ENCODE results near the gene GIGYF2. TPM values are rescaled to one million over a fixed set of nuclear protein-coding genes. Genes with fewer than 3 reads are reported as not detected.

The GIGYF2 gene
- total RNA-seq, 2 experiments from 2014 or later, result 57.2 to 63.8 TPM

GRCh38 chr2:232870018-232870765 is 173.1 kb downstream of the GIGYF2 start, which contains the start of gene SNORC:
Gene SNORC, plus strand, starts transcription at chr2:232870264. Its CDS starts 78 bp downstream, at chr2:232870342.
- DNase-seq (peak; percentile 36), ATAC-seq (no peak)
- H3K27me3 Mint-ChIP-seq, result peaks cover 2% of the 10 kb centered on the region
- H3K9me3 Mint-ChIP-seq (ENCODE audit: low read depth), result no peaks in the 10 kb centered on the region
- H3K27ac Mint-ChIP-seq, result no peak within 1 kb of the TSS
- no peaks in the 10 kb centered on the region for H3K4me1 Mint-ChIP-seq
- CTCF ChIA-PET, result interaction anchor here (1.0 kb wide), 2 partner anchors 28 to 184 kb away, joined by 3 read pairs; no protein-coding TSS in a partner anchor
- no peaks in the 10 kb centered on the region for H3K36me3 Mint-ChIP-seq
- H3K4me3 Mint-ChIP-seq, result no peak within 1 kb of the TSS

GRCh38 chr2:232870766-232871371 is 173.7 kb downstream of the GIGYF2 start:
- Mint-ChIP-seq H3K27me3 (peaks cover 8% of the 10 kb centered on the region), H3K27ac (no peak overlapping the region), H3K9me3 (ENCODE audit: low read depth) (no peaks in the 10 kb centered on the region), H3K4me3 (no peak overlapping the region), H3K36me3 (no peaks in the 10 kb centered on the region), H3K4me1 (peaks cover 3% of the 10 kb centered on the region)
- DNase-seq, result peak; percentile 31
- CTCF ChIA-PET, result no interaction called here
- ATAC-seq, result no peak

GRCh38 chr2:232871418-232871834 is 174.3 kb downstream of the GIGYF2 start:
- DNase-seq (peak; percentile 30), ATAC-seq (no peak)

GRCh38 chr2:232871835-232872736 is 175.0 kb downstream of the GIGYF2 start:
- DNase-seq (no peak), ATAC-seq (no peak)
- Mint-ChIP-seq H3K27ac (no peak overlapping the region), H3K4me3 (no peak overlapping the region), H3K27me3 (peaks cover 8% of the 10 kb centered on the region), H3K36me3 (no peaks in the 10 kb centered on the region), H3K9me3 (ENCODE audit: low read depth) (no peaks in the 10 kb centered on the region), H3K4me1 (peaks cover 3% of the 10 kb centered on the region)
- CTCF ChIA-PET, result no interaction called here

More at GRCh38 chr2:232871418-232871834, 174.3 kb downstream of the GIGYF2 start:
- H3K36me3 Mint-ChIP-seq, result no peaks in the 10 kb centered on the region
- peaks cover 3% of the 10 kb centered on the region for H3K4me1 Mint-ChIP-seq
- CTCF ChIA-PET, result no interaction called here
- H3K4me3 Mint-ChIP-seq, result no peak overlapping the region
- H3K9me3 Mint-ChIP-seq (ENCODE audit: low read depth), result no peaks in the 10 kb centered on the region
- peaks cover 8% of the 10 kb centered on the region for H3K27me3 Mint-ChIP-seq
- no peak overlapping the region for H3K27ac Mint-ChIP-seq

- CTCF ChIA-PET, result no interaction called here
Measured at GRCh38 chr2:232872826-232873225, 175.7 kb downstream of the GIGYF2 start.

GRCh38 chr2:232873292-232873908 is 176.3 kb downstream of the GIGYF2 start:
- DNase-seq (no peak), ATAC-seq (no peak)
- H3K27me3 Mint-ChIP-seq, result peaks cover 14% of the 10 kb centered on the region
- no peaks in the 10 kb centered on the region for H3K36me3 Mint-ChIP-seq
- CTCF ChIA-PET, result no interaction called here
- peaks cover 3% of the 10 kb centered on the region for H3K4me1 Mint-ChIP-seq
- H3K9me3 Mint-ChIP-seq (ENCODE audit: low read depth), result no peaks in the 10 kb centered on the region
- H3K27ac Mint-ChIP-seq, result no peak overlapping the region
- H3K4me3 Mint-ChIP-seq, result no peak overlapping the region

More at GRCh38 chr2:232872826-232873225, 175.7 kb downstream of the GIGYF2 start:
- ATAC-seq (no peak), DNase-seq (no peak)
- peaks cover 12% of the 10 kb centered on the region for H3K27me3 Mint-ChIP-seq
- H3K36me3 Mint-ChIP-seq, result no peaks in the 10 kb centered on the region
- H3K9me3 Mint-ChIP-seq (ENCODE audit: low read depth), result no peaks in the 10 kb centered on the region
- no peak overlapping the region for H3K27ac Mint-ChIP-seq
- H3K4me3 Mint-ChIP-seq, result no peak overlapping the region
- H3K4me1 Mint-ChIP-seq, result peaks cover 3% of the 10 kb centered on the region

GRCh38 chr2:232873909-232874641 is 176.9 kb downstream of the GIGYF2 start:
- Mint-ChIP-seq H3K4me3 (no peak overlapping the region), H3K27me3 (peaks cover 14% of the 10 kb centered on the region), H3K4me1 (peaks cover 3% of the 10 kb centered on the region), H3K36me3 (no peaks in the 10 kb centered on the region), H3K9me3 (ENCODE audit: low read depth) (no peaks in the 10 kb centered on the region), H3K27ac (no peak overlapping the region)
- ATAC-seq (no peak), DNase-seq (no peak)
- CTCF ChIA-PET, result no interaction called here

GRCh38 chr2:232874677-232875223 is 177.6 kb downstream of the GIGYF2 start:
- peaks cover 3% of the 10 kb centered on the region for H3K4me1 Mint-ChIP-seq
- no peak overlapping the region for H3K27ac Mint-ChIP-seq
- DNase-seq, result no peak
- H3K9me3 Mint-ChIP-seq (ENCODE audit: low read depth), result no peaks in the 10 kb centered on the region
- H3K36me3 Mint-ChIP-seq, result no peaks in the 10 kb centered on the region
- peaks cover 14% of the 10 kb centered on the region for H3K27me3 Mint-ChIP-seq
- no peak overlapping the region for H3K4me3 Mint-ChIP-seq
- no peak for ATAC-seq
- CTCF ChIA-PET, result interaction anchor here (1.1 kb wide), 1 partner anchor 22 kb away, joined by 3 read pairs; no protein-coding TSS in a partner anchor

- H3K27ac Mint-ChIP-seq, result no peak overlapping the region
- peaks cover 3% of the 10 kb centered on the region for H3K4me1 Mint-ChIP-seq
- peak; percentile 7 for ATAC-seq
- no peaks in the 10 kb centered on the region for H3K36me3 Mint-ChIP-seq
- H3K4me3 Mint-ChIP-seq, result no peak overlapping the region
- CTCF ChIA-PET, result interaction anchor here (0.5 to 1.1 kb wide), 2 partner anchors 23 to 62 kb away, joined by 3 read pairs; no protein-coding TSS in a partner anchor
- DNase-seq, result no peak
- no peaks in the 10 kb centered on the region for H3K9me3 Mint-ChIP-seq (ENCODE audit: low read depth)
- H3K27me3 Mint-ChIP-seq, result peaks cover 14% of the 10 kb centered on the region
Measured at GRCh38 chr2:232875256-232876121, 178.4 kb downstream of the GIGYF2 start.

GRCh38 chr2:232876161-232876977 is 179.2 kb downstream of the GIGYF2 start:
- ATAC-seq, result peak; percentile 58
- Mint-ChIP-seq H3K27ac (no peak overlapping the region), H3K4me1 (peaks cover 3% of the 10 kb centered on the region), H3K4me3 (peak overlapping the region; percentile 24), H3K9me3 (ENCODE audit: low read depth) (no peaks in the 10 kb centered on the region), H3K36me3 (no peaks in the 10 kb centered on the region), H3K27me3 (peaks cover 14% of the 10 kb centered on the region)
- CTCF ChIA-PET, result no interaction called here
- no peak for DNase-seq

GRCh38 chr2:232876978-232877441 is 179.9 kb downstream of the GIGYF2 start:
- no peaks in the 10 kb centered on the region for H3K36me3 Mint-ChIP-seq
- H3K27ac Mint-ChIP-seq, result no peak overlapping the region
- peak overlapping the region; percentile 36 for H3K4me3 Mint-ChIP-seq
- ATAC-seq (no peak), DNase-seq (no peak)
- CTCF ChIA-PET, result no interaction called here
- H3K4me1 Mint-ChIP-seq, result peaks cover 3% of the 10 kb centered on the region
- H3K9me3 Mint-ChIP-seq (ENCODE audit: low read depth), result no peaks in the 10 kb centered on the region
- peaks cover 14% of the 10 kb centered on the region for H3K27me3 Mint-ChIP-seq

All from activated CD8-positive, alpha-beta memory T cell treated with anti-CD3 and anti-CD28 coated beads, Interleukin-2, amount 10 ng/mL, durations not matched to agents 7 days and 5 days (primary cell).